Esophagus squamous epithelium (tissue), 5 donors: Measurements from ENCODE around the gene CBLB. TPM values are rescaled to one million over a fixed set of nuclear protein-coding genes. Genes with fewer than 3 reads are reported as not detected.
A peak's percentile ranks its signal among the peaks of the same experiment; 100 is the strongest.

Experiments used
- DNase-seq: peaks from one replicate; lab custom pipeline; 2025; lab: John Stamatoyannopoulos, UW
- H3K27ac ChIP-seq, 4 donors: fragments of 200-600 bp; sonication (generic); one replicate each; pipeline ENCODE4 v1.5.1; 2016 to 2019; ENCODE audit warnings: mild to moderate bottlenecking in 1 of 4
- H3K27me3 ChIP-seq, 4 donors: fragments of 200-600 bp; sonication (generic); 1 replicate in 3 of 4; 2 replicates in 1 of 4; pipeline versions ENCODE4 v1.5.1 to v1.6.0; 2017 to 2021; ENCODE audit warnings: antibody characterized with exemption in 1 of 4
- H3K36me3 ChIP-seq, 3 donors: fragments of 200-600 bp; sonication (generic); one replicate each; pipeline ENCODE4 v1.5.1; 2016 to 2019
- H3K4me1 ChIP-seq, 3 donors: fragments of 200-600 bp; sonication (generic); one replicate each; pipeline ENCODE4 v1.5.1; 2017 to 2019
- H3K4me3 ChIP-seq, 4 donors: fragments of 200-600 bp; sonication (generic); 1 replicate in 3 of 4; 2 replicates in 1 of 4; pipeline ENCODE4 v1.5.1; 2016 to 2019; ENCODE audit warnings: mild to moderate bottlenecking in 2 of 4, moderate library complexity in 1 of 4
- H3K9me3 ChIP-seq, 3 donors: fragments of 200-600 bp; sonication (generic); one replicate each; pipeline ENCODE4 v1.5.1; 2016 to 2019
- CTCF ChIP-seq, 6 experiments: fragments of 450-650 bp in 4 of 6; fragments of 200-600 bp in 2 of 6; sonication (generic) in 2 of 6; IDR thresholded peaks; one replicate each; pipeline ENCODE4 v1.5.1; 2016 to 2019; ENCODE audit warnings: antibody characterized with exemption in 6 of 6, mild to moderate bottlenecking in 4 of 6, moderate library complexity in 4 of 6
- POLR2A ChIP-seq, 4 donors: fragments of 450-650 bp; IDR thresholded peaks; one replicate each; pipeline ENCODE4 v1.6.1; 2017; ENCODE audit warnings: antibody characterized with exemption in 4 of 4, mild to moderate bottlenecking in 4 of 4, moderate library complexity in 3 of 4
- WGBS, 2 donors: methylation state at CpG; one replicate each; pipeline ENCODE4 v1.1.5; 2018; 5-methylcytosine and 5-hydroxymethylcytosine counted together
- intact Hi-C: fragments of 100-400 bp; cut with DNase I; formaldehyde crosslinking; loops from one replicate; pipeline ENCODE4 v1.15.0; 2022
- total RNA-seq, 4 donors: library from RNA; depleted of rRNA; stranded (reverse); fragments of >200 nt; gene quantifications; one replicate each; pipeline ENCODE4 v1.1.0, GENCODE V29; 2016
- donor health status: DM: yes; HTN: yes; CAD: no.

The CBLB gene
- total RNA-seq, 4 donors from 2014 or later: 6.7 to 29.4 (median 19.6) TPM

GRCh38 chr3:105911496-105911895 is 42.7 kb upstream of the CBLB start:
- Histone ChIP-seq H3K4me3 (no peak overlapping the region), H3K4me1 (peaks cover 0 to 15% (median 3%) of the 10 kb centered on the region in 3 donors), H3K27me3 (no peaks in the 10 kb centered on the region), H3K9me3 (no peaks in the 10 kb centered on the region), H3K27ac (no peak overlapping the region), H3K36me3 (no peaks in the 10 kb centered on the region)
- no peak for DNase-seq
- TF ChIP-seq CTCF (IDR thresholded peaks at IDR 0.05) (no peak), POLR2A (IDR thresholded peaks at IDR 0.05) (no peak)
- intact Hi-C loops: no loop called here

DNA sequence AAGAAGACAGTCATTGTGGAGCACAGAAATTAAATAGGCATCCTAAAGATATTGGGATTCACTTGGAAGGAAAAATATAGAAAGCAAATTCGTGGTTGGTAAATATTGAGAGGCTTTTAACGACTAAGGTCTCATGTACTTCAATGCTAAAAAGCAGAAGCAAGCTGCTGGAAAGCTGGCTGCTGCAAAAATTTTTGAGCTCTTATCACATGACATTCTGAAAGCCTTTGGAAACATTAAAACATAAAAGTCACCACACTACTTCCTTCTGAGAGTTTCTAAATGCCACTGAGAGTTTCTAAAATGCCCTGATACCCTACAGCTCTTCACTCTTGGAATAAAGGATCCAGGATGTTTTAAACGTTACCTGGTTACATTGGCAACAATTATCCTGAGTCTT is 39.0 kb upstream of the CBLB start:
- peak overlapping the region in 3 of 4 donors; percentile 29 to 36 (median 32) for H3K27ac ChIP-seq
- H3K36me3 ChIP-seq: no peaks in the 10 kb centered on the region
- H3K4me1 ChIP-seq: peaks cover 0 to 25% (median 3%) of the 10 kb centered on the region in 3 donors
- DNase-seq: no peak
- 34 to 47% methylated on average over 3 of the region's 3 CpGs for WGBS, 2 donors
- H3K4me3 ChIP-seq: no peak overlapping the region
- no peak for TF ChIP-seq POLR2A (IDR thresholded peaks at IDR 0.05)
- no peak for TF ChIP-seq CTCF (IDR thresholded peaks at IDR 0.05)
- intact Hi-C loops: no loop called here
- no peaks in the 10 kb centered on the region for H3K27me3 ChIP-seq
- H3K9me3 ChIP-seq: no peaks in the 10 kb centered on the region

- Histone ChIP-seq H3K27me3 (no peaks in the 10 kb centered on the region), H3K4me1 (peaks cover 0 to 25% (median 3%) of the 10 kb centered on the region in 3 donors), H3K9me3 (no peaks in the 10 kb centered on the region), H3K36me3 (no peaks in the 10 kb centered on the region), H3K27ac (peak overlapping the region; percentile 35 to 61 (median 46)), H3K4me3 (no peak overlapping the region)
- DNase-seq: no peak
- WGBS, 2 donors: 25 to 30% methylated on average over 4 of the region's 4 CpGs
- TF ChIP-seq POLR2A (IDR thresholded peaks at IDR 0.05) (no peak), CTCF (IDR thresholded peaks at IDR 0.05) (no peak)
- intact Hi-C loops: no loop called here
Measured at GRCh38 chr3:105906836-105907235, 38.0 kb upstream of the CBLB start.

GRCh38 chr3:105906345-105906744 is 37.5 kb upstream of the CBLB start:
- WGBS, 2 donors: 78 to 82% methylated on average over 1 of the region's 1 CpG
- Histone ChIP-seq H3K4me1 (peaks cover 0 to 25% (median 3%) of the 10 kb centered on the region in 3 donors), H3K9me3 (no peaks in the 10 kb centered on the region), H3K27me3 (no peaks in the 10 kb centered on the region), H3K4me3 (no peak overlapping the region), H3K36me3 (no peaks in the 10 kb centered on the region), H3K27ac (peak overlapping the region; percentile 35 to 61 (median 46))
- no peak for TF ChIP-seq POLR2A (IDR thresholded peaks at IDR 0.05)
- TF ChIP-seq CTCF (IDR thresholded peaks at IDR 0.05): no peak
- intact Hi-C loops: no loop called here
- no peak for DNase-seq

- TF ChIP-seq POLR2A (IDR thresholded peaks at IDR 0.05) (no peak), CTCF (IDR thresholded peaks at IDR 0.05) (no peak)
- no peak overlapping the region for H3K4me3 ChIP-seq
- WGBS, 2 donors: 41 to 55% methylated on average over 1 of the region's 1 CpG
- no peaks in the 10 kb centered on the region for H3K9me3 ChIP-seq
- intact Hi-C loops: no loop called here
- DNase-seq: no peak
- no peaks in the 10 kb centered on the region for H3K27me3 ChIP-seq
- H3K27ac ChIP-seq: no peak overlapping the region
- H3K36me3 ChIP-seq: no peaks in the 10 kb centered on the region
- peaks cover 0 to 25% (median 3%) of the 10 kb centered on the region in 3 donors for H3K4me1 ChIP-seq
Measured at GRCh38 chr3:105905328-105905727, 36.5 kb upstream of the CBLB start.
